HepG2 (cell line): Measurements from ENCODE around the gene PLXNB2. TPM values are rescaled to one million over a fixed set of nuclear protein-coding genes. Genes with fewer than 3 reads are reported as not detected.

Experiments
- ATAC-seq: fragments of 200-7000 bp; cut with Tn5 transposase; 3 replicates; pipeline ENCODE4 v1.9.1; 2020; ENCODE audit warnings: mild to moderate bottlenecking, moderate library complexity
- BruUV-seq: library from RNA; stranded (reverse); fragments of 400-500 nt; replicated peaks from 2 replicates; lab custom pipeline; 2021; lab: Mats Ljungman, UMichigan
- CTCF ChIA-PET: fragments of 300-600 bp; formaldehyde crosslinking; extraction: SDS; loops from one replicate; lab custom pipeline; 2021; ENCODE audit warnings: low total read pairs, inconsistent platforms, low intra/inter-chr PET ratio; lab: Yijun Ruan, JAX
- POLR2A ChIA-PET: fragments of 350-600 bp; sonication (Branson Sonifier 250); formaldehyde crosslinking; loops from one replicate; lab custom pipeline; 2020; ENCODE audit warnings: antibody characterized with exemption, inconsistent platforms; lab: Yijun Ruan, JAX
- DNase-seq: peaks from one replicate; pipeline ENCODE4 v3.0.0-alpha.2; 2015; ENCODE audit warnings: low spot score
- FAIRE-seq: peaks from 3 replicates; lab custom pipeline; 2011; peaks lifted over from hg19 to GRCh38; lab: Jason Lieb, UNC
- H2AFZ ChIP-seq: one replicate; pipeline ENCODE4 v1.6.1; 2011; ENCODE audit warnings: low read length, inconsistent platforms
- H3K27ac ChIP-seq: fragments of 300-600 bp; 3 replicates; pipeline ENCODE4 v1.8.0; 2011; ENCODE audit warnings: mixed run types, mild to moderate bottlenecking, mixed read lengths, low read length, inconsistent platforms; ENCODE audit not compliant: insufficient read depth; ENCODE audit errors: extremely low read length
- H3K27me3 ChIP-seq, 2 experiments: fragments of 200-600 bp in 1 of 2; 2 replicates in 1 of 2; 3 replicates in 1 of 2; pipeline versions ENCODE4 v1.6.0 to v1.8.0; 2011; ENCODE audit warnings: low read length in 2 of 2, mild to moderate bottlenecking in 2 of 2, moderate library complexity in 2 of 2, inconsistent platforms in 1 of 2; ENCODE audit not compliant: insufficient read depth in 2 of 2, control insufficient read depth in 1 of 2
- H3K36me3 ChIP-seq, 2 experiments: fragments of 200-600 bp in 1 of 2; replicated peaks in 1 of 2; 2 replicates in 1 of 2; 3 replicates in 1 of 2; pipeline versions ENCODE4 v1.5.1 to v1.8.0; 2011; ENCODE audit warnings: low read length in 2 of 2, inconsistent platforms in 1 of 2; ENCODE audit not compliant: insufficient read depth in 2 of 2, control insufficient read depth in 1 of 2
- H3K4me1 ChIP-seq: 2 replicates; pipeline ENCODE4 v1.5.1; 2012; ENCODE audit warnings: low read length, inconsistent platforms; ENCODE audit not compliant: insufficient read depth
- H3K4me2 ChIP-seq: 2 replicates; pipeline ENCODE4 v1.6.0; 2011; ENCODE audit warnings: low read depth, low read length, inconsistent platforms
- H3K4me3 ChIP-seq, 3 experiments: fragments of 200-600 bp in 1 of 3; sonication (generic), shearing (Covaris generic) in 1 of 3; replicated peaks in 1 of 3; 2 replicates each; pipeline ENCODE4 v1.5.1; 2011 to 2016; ENCODE audit warnings: low read length in 3 of 3, inconsistent platforms in 2 of 3, low read depth in 2 of 3, mild to moderate bottlenecking in 2 of 3, control low read depth in 1 of 3, mixed read lengths in 1 of 3; ENCODE audit not compliant: insufficient read depth in 1 of 3
- H3K79me2 ChIP-seq: one replicate; pipeline ENCODE4 v1.6.1; 2011; ENCODE audit warnings: low read length, inconsistent platforms; ENCODE audit not compliant: insufficient read depth
- H3K9ac ChIP-seq: 2 replicates; pipeline ENCODE4 v1.6.0; 2011; ENCODE audit warnings: mild to moderate bottlenecking, low read depth, low read length, inconsistent platforms; ENCODE audit not compliant: insufficient read depth
- H3K9me3 ChIP-seq: 2 replicates; pipeline ENCODE4 v1.5.1; 2012; ENCODE audit warnings: mild to moderate bottlenecking, low read length
- H4K20me1 ChIP-seq: 2 replicates; pipeline ENCODE4 v1.6.0; 2011; ENCODE audit warnings: inconsistent platforms, mild to moderate bottlenecking, low read length, moderate library complexity; ENCODE audit not compliant: insufficient read depth
- ZSCAN31 ChIP-seq: sonication (generic); formaldehyde crosslinking; IDR thresholded peaks from 2 replicates; pipeline ENCODE4 v1.5.0; 2020; ENCODE audit warnings: low read depth, mild to moderate bottlenecking, missing genetic modification reagents
- WGBS: methylation state at CpG from one replicate; pipeline ENCODE4 v1.1.6; 2017; ENCODE audit warnings: low lambda C conversion rate; 5-methylcytosine and 5-hydroxymethylcytosine counted together
- in situ Hi-C: cut with HindIII; loops from 2 replicates; pipeline ENCODE4 v1.10.0; 2017; ENCODE audit warnings: low pct_unique_long_range_greater_than_20kb; ENCODE audit not compliant: extremely low pct_ligation_motif_present
- intact Hi-C: fragments of 100-400 bp; cut with micrococcal nuclease; formaldehyde crosslinking; loops from one replicate; pipeline ENCODE4 v1.10.0; 2022; ENCODE audit not compliant: unreplicated experiment
- polyA plus RNA-seq, 8 experiments: library from polyadenylated mRNA; depleted of rRNA in 3 of 8; stranded (reverse) in 7 of 8; unstranded in 1 of 8; fragments of >200 nt; fragmentation: Illumina TruSeq in 4 of 8; extraction: Trizol in 4 of 8; gene quantifications; 2 replicates each; pipeline versions ENCODE4 v1.2.1 to v1.2.3, GENCODE V29; 2011 to 2016; ENCODE audit warnings: low read depth in 4 of 8, missing spikeins in 1 of 8, mixed read lengths in 1 of 8; ENCODE audit not compliant: insufficient read depth in 1 of 8
- total RNA-seq, 5 experiments: library from RNA; depleted of rRNA; stranded (reverse); fragments of >200 nt; fragmentation: Illumina TruSeq; extraction: Trizol; gene quantifications; 2 replicates each; pipeline ENCODE4 v1.2.3, GENCODE V29; 2016; ENCODE audit warnings: low read depth in 1 of 5
- TF ChIP-seq, protein P1 (sequence below): sonication (generic); formaldehyde crosslinking; IDR thresholded peaks from 2 replicates; pipeline ENCODE4 v1.4.0; 2020; ENCODE audit warnings: missing genetic modification reagents
- TF ChIP-seq, protein P2 (sequence below): sonication (generic); formaldehyde crosslinking; IDR thresholded peaks from 2 replicates; pipeline ENCODE4 v1.4.0; 2020; ENCODE audit warnings: mild to moderate bottlenecking, low read depth, missing genetic modification reagents

Gene PLXNB2
- total and polyA plus RNA-seq, 2 of the 13 experiments (the other 11 are each of a cell fraction or from before 2014, with no cell fraction given), result 32.6 to 68.9 TPM

- Histone ChIP-seq H3K27me3 (peaks cover 12 to 45% of the 10 kb centered on the region in 2 experiments), H3K27ac (no peak within 1 kb of the TSS), H3K36me3 (peaks cover 0 to under 1% of the 10 kb centered on the region in 2 experiments; a peak in 2 of 5 replicates), H3K9me3 (no peaks in the 10 kb centered on the region), H3K4me1 (peaks cover 39% of the 10 kb centered on the region), H2AFZ (no peak within 1 kb of the TSS), H3K79me2 (no peaks in the 10 kb centered on the region), H3K9ac (no peak within 1 kb of the TSS), H3K4me3 (peak within 1 kb of the TSS; percentile 43 to 62 (median 46); a peak in 5 of 6 replicates), H3K4me2 (peak within 1 kb of the TSS; percentile 74), H4K20me1 (peaks cover 8% of the 10 kb centered on the region; the same call in 1 of the 2 replicates)
- no peak for DNase-seq
- ChIA-PET POLR2A (no interaction called here), CTCF (interaction anchor here (2.3 kb wide), 1 partner anchor 72 kb away, joined by 8 read pairs; the partner anchor contains the start of gene PPP6R2)
- 2% methylated on average over 9 of the region's 92 CpGs for WGBS
- in situ Hi-C loops (no loop called here), intact Hi-C loops (loop anchor here (2.0 kb wide), 1 partner anchor 73 kb away; the partner anchor contains the start of gene PPP6R2)
- BruUV-seq, result no TSS peak
- ATAC-seq, result no peak; the same call in 2 of the 3 replicates
- TF ChIP-seq, protein P1, sequence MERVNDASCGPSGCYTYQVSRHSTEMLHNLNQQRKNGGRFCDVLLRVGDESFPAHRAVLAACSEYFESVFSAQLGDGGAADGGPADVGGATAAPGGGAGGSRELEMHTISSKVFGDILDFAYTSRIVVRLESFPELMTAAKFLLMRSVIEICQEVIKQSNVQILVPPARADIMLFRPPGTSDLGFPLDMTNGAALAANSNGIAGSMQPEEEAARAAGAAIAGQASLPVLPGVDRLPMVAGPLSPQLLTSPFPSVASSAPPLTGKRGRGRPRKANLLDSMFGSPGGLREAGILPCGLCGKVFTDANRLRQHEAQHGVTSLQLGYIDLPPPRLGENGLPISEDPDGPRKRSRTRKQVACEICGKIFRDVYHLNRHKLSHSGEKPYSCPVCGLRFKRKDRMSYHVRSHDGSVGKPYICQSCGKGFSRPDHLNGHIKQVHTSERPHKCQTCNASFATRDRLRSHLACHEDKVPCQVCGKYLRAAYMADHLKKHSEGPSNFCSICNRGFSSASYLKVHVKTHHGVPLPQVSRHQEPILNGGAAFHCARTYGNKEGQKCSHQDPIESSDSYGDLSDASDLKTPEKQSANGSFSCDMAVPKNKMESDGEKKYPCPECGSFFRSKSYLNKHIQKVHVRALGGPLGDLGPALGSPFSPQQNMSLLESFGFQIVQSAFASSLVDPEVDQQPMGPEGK (CRISPR knock-in tag), result peak; percentile 44; the same call in 1 of the 2 replicates
- TF ChIP-seq, protein P2, sequence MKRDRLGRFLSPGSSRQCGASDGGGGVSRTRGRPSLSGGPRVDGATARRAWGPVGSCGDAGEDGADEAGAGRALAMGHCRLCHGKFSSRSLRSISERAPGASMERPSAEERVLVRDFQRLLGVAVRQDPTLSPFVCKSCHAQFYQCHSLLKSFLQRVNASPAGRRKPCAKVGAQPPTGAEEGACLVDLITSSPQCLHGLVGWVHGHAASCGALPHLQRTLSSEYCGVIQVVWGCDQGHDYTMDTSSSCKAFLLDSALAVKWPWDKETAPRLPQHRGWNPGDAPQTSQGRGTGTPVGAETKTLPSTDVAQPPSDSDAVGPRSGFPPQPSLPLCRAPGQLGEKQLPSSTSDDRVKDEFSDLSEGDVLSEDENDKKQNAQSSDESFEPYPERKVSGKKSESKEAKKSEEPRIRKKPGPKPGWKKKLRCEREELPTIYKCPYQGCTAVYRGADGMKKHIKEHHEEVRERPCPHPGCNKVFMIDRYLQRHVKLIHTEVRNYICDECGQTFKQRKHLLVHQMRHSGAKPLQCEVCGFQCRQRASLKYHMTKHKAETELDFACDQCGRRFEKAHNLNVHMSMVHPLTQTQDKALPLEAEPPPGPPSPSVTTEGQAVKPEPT (CRISPR knock-in tag), result no peak
- 0 out of 2 replicates have a peak, but pooled peaks have one; percentile 1 for TF ChIP-seq ZSCAN31 (CRISPR knock-in tag)
- FAIRE-seq, result no peak
Measured at GRCh38 chr22:50269970-50270665, 37.3 kb downstream of the PLXNB2 start, which contains the start of gene MAPK11. Gene MAPK11 (minus strand): TSS chr22:50270380. CDS start chr22:50270292, 88 bp downstream.
